Kasumi-1 (cell line): Measurements from ENCODE around the gene MLLT3.
"Not testable (repeated sequence)": the region's sequence is repeated elsewhere in the genome, so short reads cannot be mapped to it uniquely, and the experiment has no call there.

Source experiments
- DNase-seq, 2 experiments: peaks; one replicate each; lab custom pipeline; 2025; lab: John Stamatoyannopoulos, UW

Gene MLLT3

GRCh38 chr9:20622330-20623020, at the start of gene MLLT3:
TSS of gene MLLT3 (minus strand) at chr9:20622499.
- DNase-seq: peak; percentile 76

- no peak for DNase-seq
Observed at GRCh38 chr9:20671635-20672034, 49.3 kb upstream of the MLLT3 start.

- no peak for DNase-seq
Observed at GRCh38 chr9:20670395-20670794, 48.1 kb upstream of the MLLT3 start.

- DNase-seq: no peak
Observed at GRCh38 chr9:20664501-20664900, 42.2 kb upstream of the MLLT3 start.

- DNase-seq: no peak
Observed at GRCh38 chr9:20663133-20663532, 40.8 kb upstream of the MLLT3 start.

GRCh38 chr9:20662156-20662555, 39.9 kb upstream of the MLLT3 start:
- no peak for DNase-seq

- no peak for DNase-seq
Observed at GRCh38 chr9:20659474-20659967, 37.2 kb upstream of the MLLT3 start.

GRCh38 chr9:20658677-20659473, 36.6 kb upstream of the MLLT3 start:
- peak in 1 of 2 experiments; percentile 14 for DNase-seq

- not testable (repeated sequence) for DNase-seq
Observed at GRCh38 chr9:20658246-20658667, 36.0 kb upstream of the MLLT3 start.

GRCh38 chr9:20651939-20652338, 29.6 kb upstream of the MLLT3 start:
- peak; percentile 7 to 34 for DNase-seq

GRCh38 chr9:20650750-20651299, 28.5 kb upstream of the MLLT3 start:
- no peak for DNase-seq

- no peak for DNase-seq
Observed at GRCh38 chr9:20650313-20650712, 28.0 kb upstream of the MLLT3 start.

- no peak for DNase-seq
Observed at GRCh38 chr9:20649381-20649780, 27.1 kb upstream of the MLLT3 start.

GRCh38 chr9:20646656-20647055, 24.4 kb upstream of the MLLT3 start:
- no peak for DNase-seq

- no peak for DNase-seq
Observed at GRCh38 chr9:20643660-20644059, 21.4 kb upstream of the MLLT3 start.

- no peak for DNase-seq
Observed at GRCh38 chr9:20642045-20642444, 19.7 kb upstream of the MLLT3 start.

GRCh38 chr9:20640331-20641187, 18.3 kb upstream of the MLLT3 start:
- no peak for DNase-seq

- DNase-seq: no peak
Observed at GRCh38 chr9:20636888-20637440, 14.7 kb upstream of the MLLT3 start.

- no peak for DNase-seq
Observed at GRCh38 chr9:20634895-20635294, 12.6 kb upstream of the MLLT3 start.

- DNase-seq: peak in 1 of 2 experiments; percentile 25
Observed at GRCh38 chr9:20632705-20633104, 10.4 kb upstream of the MLLT3 start.

GRCh38 chr9:20630241-20630943, 8.1 kb upstream of the MLLT3 start:
- no peak for DNase-seq
